ENCODE data around the gene INHBB.

INHBB gene

GRCh38 chr2:120366698-120367097 lies 20.8 kb downstream of the INHBB start:
- Histone ChIP-seq H3K9ac (ENCODE audit: low read depth, low read length) (no peak overlapping the region), H3K9me3 (replicated peaks; ENCODE audit: low read length) (no peaks in the 10 kb centered on the region), H3K4me3 (ENCODE audit: low read length) (no peak overlapping the region), H3K27me3 (ENCODE audit: control insufficient read depth, insufficient read depth, low read length) (peaks cover 10% of the 10 kb centered on the region), H3K4me1 (ENCODE audit: control insufficient read depth, insufficient read depth, low read length) (peaks cover 10% of the 10 kb centered on the region), H3K36me3 (ENCODE audit: insufficient read depth, low read length) (no peaks in the 10 kb centered on the region), H3K4me2 (ENCODE audit: low read length) (no peak overlapping the region)

DNA sequence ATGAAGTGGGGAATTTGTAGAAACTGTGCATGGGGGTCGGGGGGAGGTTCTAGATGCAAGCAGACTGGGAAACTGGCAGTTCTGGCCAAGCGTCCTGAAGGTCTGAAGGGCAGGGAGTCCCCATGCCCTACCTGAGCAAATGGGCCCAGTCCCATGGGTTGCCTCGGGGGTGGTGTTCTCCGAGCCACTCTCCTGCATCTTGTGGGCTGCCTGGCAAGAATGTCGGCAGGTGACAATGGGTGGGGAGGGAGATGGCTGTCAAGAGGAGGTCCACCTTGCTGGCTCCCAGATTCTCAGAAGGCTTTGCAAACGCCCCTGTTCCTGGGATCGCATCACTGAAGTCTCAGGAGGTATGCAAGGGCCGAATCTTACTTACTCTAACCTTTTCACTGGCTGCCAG lies 21.3 kb downstream of the INHBB start:
- no peak overlapping the region for H3K4me2 ChIP-seq (ENCODE audit: low read length)
- H3K27me3 ChIP-seq (ENCODE audit: control insufficient read depth, insufficient read depth, low read length): peaks cover 10% of the 10 kb centered on the region
- peaks cover 10% of the 10 kb centered on the region for H3K4me1 ChIP-seq (ENCODE audit: control insufficient read depth, insufficient read depth, low read length)
- no peak overlapping the region for H3K4me3 ChIP-seq (ENCODE audit: low read length)
- no peaks in the 10 kb centered on the region for H3K9me3 ChIP-seq (replicated peaks; ENCODE audit: low read length)
- no peak overlapping the region for H3K9ac ChIP-seq (ENCODE audit: low read depth, low read length)
- H3K36me3 ChIP-seq (ENCODE audit: insufficient read depth, low read length): no peaks in the 10 kb centered on the region

- H3K4me3 ChIP-seq (ENCODE audit: low read length): no peak overlapping the region
- H3K4me2 ChIP-seq (ENCODE audit: low read length): no peak overlapping the region
- peaks cover 10% of the 10 kb centered on the region for H3K4me1 ChIP-seq (ENCODE audit: control insufficient read depth, insufficient read depth, low read length)
- no peaks in the 10 kb centered on the region for H3K9me3 ChIP-seq (replicated peaks; ENCODE audit: low read length)
- peaks cover 7% of the 10 kb centered on the region for H3K27me3 ChIP-seq (ENCODE audit: control insufficient read depth, insufficient read depth, low read length)
- H3K36me3 ChIP-seq (ENCODE audit: insufficient read depth, low read length): no peaks in the 10 kb centered on the region
- no peak overlapping the region for H3K9ac ChIP-seq (ENCODE audit: low read depth, low read length)
These were observed 21.7 kb downstream of the INHBB start for GRCh38 chr2:120367649-120368048.

DNA sequence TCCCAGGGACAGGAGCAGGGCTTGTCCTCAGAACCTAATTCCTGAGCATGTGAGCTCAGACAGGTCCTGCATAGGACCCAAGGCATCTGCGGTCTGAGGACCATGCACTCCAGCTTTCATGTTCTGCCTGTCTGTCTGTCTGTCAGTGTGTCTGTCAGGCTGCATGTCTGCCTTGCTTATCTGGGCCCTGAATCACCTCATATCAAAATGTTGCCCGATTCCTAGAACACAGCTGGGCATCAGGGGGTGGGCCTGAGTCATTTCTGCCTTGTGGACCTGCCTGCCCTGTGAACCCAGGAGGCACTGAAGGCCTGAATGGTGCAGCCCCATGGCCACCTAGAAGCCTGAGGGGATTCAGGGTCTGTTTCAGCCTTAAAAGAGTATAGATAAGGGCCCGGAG lies 22.1 kb downstream of the INHBB start:
- H3K36me3 ChIP-seq (ENCODE audit: insufficient read depth, low read length): no peaks in the 10 kb centered on the region

DNA sequence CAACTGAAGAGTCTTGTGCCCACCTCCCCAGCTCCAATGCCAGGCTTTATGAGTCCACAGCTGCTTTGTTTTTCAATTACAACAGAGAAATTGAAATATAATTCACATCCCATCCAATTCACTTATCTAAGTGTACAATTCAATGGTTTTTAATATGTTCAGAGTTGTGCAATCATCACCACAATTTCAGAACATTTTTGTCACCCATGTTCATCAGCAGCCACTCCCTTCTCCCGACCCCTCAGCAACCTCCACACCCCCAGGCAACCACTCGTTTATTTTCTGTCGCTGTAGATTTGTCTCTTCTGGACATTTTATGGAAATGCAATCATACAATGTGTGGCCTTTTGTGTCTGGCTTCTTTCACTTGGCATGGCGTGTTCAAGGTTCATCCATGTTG lies 23.3 kb downstream of the INHBB start:
- H3K36me3 ChIP-seq (ENCODE audit: insufficient read depth, low read length): no peaks in the 10 kb centered on the region
- H3K9ac ChIP-seq (ENCODE audit: low read depth, low read length): no peak overlapping the region
- H3K9me3 ChIP-seq (replicated peaks; ENCODE audit: low read length): no peaks in the 10 kb centered on the region
- H3K4me1 ChIP-seq (ENCODE audit: control insufficient read depth, insufficient read depth, low read length): peaks cover 10% of the 10 kb centered on the region
- H3K27me3 ChIP-seq (ENCODE audit: control insufficient read depth, insufficient read depth, low read length): peaks cover under 1% of the 10 kb centered on the region
- H3K4me2 ChIP-seq (ENCODE audit: low read length): no peak overlapping the region
- H3K4me3 ChIP-seq (ENCODE audit: low read length): no peak overlapping the region

More for the DNA sequence above, 22.1 kb downstream of the INHBB start:
- H3K9ac ChIP-seq (ENCODE audit: low read depth, low read length): no peak overlapping the region
- no peak overlapping the region for H3K4me2 ChIP-seq (ENCODE audit: low read length)
- H3K27me3 ChIP-seq (ENCODE audit: control insufficient read depth, insufficient read depth, low read length): peaks cover 3% of the 10 kb centered on the region
- no peaks in the 10 kb centered on the region for H3K9me3 ChIP-seq (replicated peaks; ENCODE audit: low read length)
- peaks cover 10% of the 10 kb centered on the region for H3K4me1 ChIP-seq (ENCODE audit: control insufficient read depth, insufficient read depth, low read length)
- H3K4me3 ChIP-seq (ENCODE audit: low read length): no peak overlapping the region

GRCh38 chr2:120371969-120372625 lies 26.2 kb downstream of the INHBB start:
- Histone ChIP-seq H3K4me3 (ENCODE audit: low read length) (no peak overlapping the region), H3K36me3 (ENCODE audit: insufficient read depth, low read length) (no peaks in the 10 kb centered on the region), H3K4me1 (ENCODE audit: control insufficient read depth, insufficient read depth, low read length) (peaks cover 10% of the 10 kb centered on the region), H3K4me2 (ENCODE audit: low read length) (no peak overlapping the region), H3K9me3 (replicated peaks; ENCODE audit: low read length) (no peaks in the 10 kb centered on the region), H3K9ac (ENCODE audit: low read depth, low read length) (no peak overlapping the region), H3K27me3 (ENCODE audit: control insufficient read depth, insufficient read depth, low read length) (peaks cover 22% of the 10 kb centered on the region)

- no peak overlapping the region for H3K4me2 ChIP-seq (ENCODE audit: low read length)
- peaks cover 28% of the 10 kb centered on the region for H3K27me3 ChIP-seq (ENCODE audit: control insufficient read depth, insufficient read depth, low read length)
These were observed 26.9 kb downstream of the INHBB start for GRCh38 chr2:120372816-120373215.

GRCh38 chr2:120373424-120373823 lies 27.5 kb downstream of the INHBB start:
- Histone ChIP-seq H3K4me1 (ENCODE audit: control insufficient read depth, insufficient read depth, low read length) (no peaks in the 10 kb centered on the region), H3K9ac (ENCODE audit: low read depth, low read length) (no peak overlapping the region), H3K4me3 (ENCODE audit: low read length) (no peak overlapping the region), H3K9me3 (replicated peaks; ENCODE audit: low read length) (no peaks in the 10 kb centered on the region), H3K4me2 (ENCODE audit: low read length) (no peak overlapping the region), H3K36me3 (ENCODE audit: insufficient read depth, low read length) (no peaks in the 10 kb centered on the region), H3K27me3 (ENCODE audit: control insufficient read depth, insufficient read depth, low read length) (peaks cover 34% of the 10 kb centered on the region)

More at GRCh38 chr2:120372816-120373215, 26.9 kb downstream of the INHBB start:
- Histone ChIP-seq H3K9me3 (replicated peaks; ENCODE audit: low read length) (no peaks in the 10 kb centered on the region), H3K36me3 (ENCODE audit: insufficient read depth, low read length) (no peaks in the 10 kb centered on the region), H3K4me1 (ENCODE audit: control insufficient read depth, insufficient read depth, low read length) (peaks cover 4% of the 10 kb centered on the region), H3K4me3 (ENCODE audit: low read length) (no peak overlapping the region), H3K9ac (ENCODE audit: low read depth, low read length) (no peak overlapping the region)

GRCh38 chr2:120374821-120375220 lies 28.9 kb downstream of the INHBB start:
- Histone ChIP-seq H3K36me3 (ENCODE audit: insufficient read depth, low read length) (no peaks in the 10 kb centered on the region), H3K9ac (ENCODE audit: low read depth, low read length) (no peak overlapping the region), H3K27me3 (ENCODE audit: control insufficient read depth, insufficient read depth, low read length) (peaks cover 47% of the 10 kb centered on the region), H3K4me2 (ENCODE audit: low read length) (no peak overlapping the region), H3K9me3 (replicated peaks; ENCODE audit: low read length) (no peaks in the 10 kb centered on the region), H3K4me1 (ENCODE audit: control insufficient read depth, insufficient read depth, low read length) (no peaks in the 10 kb centered on the region), H3K4me3 (ENCODE audit: low read length) (no peak overlapping the region)

- Histone ChIP-seq H3K9ac (ENCODE audit: low read depth, low read length) (no peak overlapping the region), H3K4me1 (ENCODE audit: control insufficient read depth, insufficient read depth, low read length) (no peaks in the 10 kb centered on the region), H3K4me2 (ENCODE audit: low read length) (no peak overlapping the region), H3K36me3 (ENCODE audit: insufficient read depth, low read length) (no peaks in the 10 kb centered on the region), H3K9me3 (replicated peaks; ENCODE audit: low read length) (no peaks in the 10 kb centered on the region), H3K4me3 (ENCODE audit: low read length) (no peak overlapping the region), H3K27me3 (ENCODE audit: control insufficient read depth, insufficient read depth, low read length) (peaks cover 53% of the 10 kb centered on the region)
These were observed 29.5 kb downstream of the INHBB start for GRCh38 chr2:120375251-120376020.

DNA sequence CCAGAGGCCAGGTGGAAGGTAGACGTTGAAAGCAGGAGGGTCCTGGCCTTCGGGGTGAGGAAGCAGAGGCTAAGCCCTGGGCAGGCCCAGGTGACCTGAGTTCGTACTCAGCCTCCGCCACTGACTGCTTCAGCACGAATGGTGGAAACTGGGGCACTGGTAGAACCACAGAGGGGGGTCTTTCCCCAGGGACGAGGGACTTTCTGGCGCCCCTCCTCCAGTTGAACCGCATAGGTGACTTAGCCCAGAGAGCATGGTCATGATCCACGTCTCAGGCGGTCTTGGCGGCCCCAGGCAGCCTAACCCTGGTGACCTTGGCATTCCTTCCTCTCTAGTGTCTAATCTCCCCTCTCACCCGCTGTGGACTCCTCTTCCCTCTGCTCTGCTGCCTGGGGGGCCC lies 30.2 kb downstream of the INHBB start:
- no peak overlapping the region for H3K9ac ChIP-seq (ENCODE audit: low read depth, low read length)
- H3K4me1 ChIP-seq (ENCODE audit: control insufficient read depth, insufficient read depth, low read length): no peaks in the 10 kb centered on the region
- H3K27me3 ChIP-seq (ENCODE audit: control insufficient read depth, insufficient read depth, low read length): peaks cover 60% of the 10 kb centered on the region
- no peak overlapping the region for H3K4me2 ChIP-seq (ENCODE audit: low read length)
- H3K36me3 ChIP-seq (ENCODE audit: insufficient read depth, low read length): no peaks in the 10 kb centered on the region
- no peaks in the 10 kb centered on the region for H3K9me3 ChIP-seq (replicated peaks; ENCODE audit: low read length)
- no peak overlapping the region for H3K4me3 ChIP-seq (ENCODE audit: low read length)

Measured in skeletal muscle satellite cell (primary cell).